ENCODE results near the gene LINS1.

The LINS1 gene

DNA sequence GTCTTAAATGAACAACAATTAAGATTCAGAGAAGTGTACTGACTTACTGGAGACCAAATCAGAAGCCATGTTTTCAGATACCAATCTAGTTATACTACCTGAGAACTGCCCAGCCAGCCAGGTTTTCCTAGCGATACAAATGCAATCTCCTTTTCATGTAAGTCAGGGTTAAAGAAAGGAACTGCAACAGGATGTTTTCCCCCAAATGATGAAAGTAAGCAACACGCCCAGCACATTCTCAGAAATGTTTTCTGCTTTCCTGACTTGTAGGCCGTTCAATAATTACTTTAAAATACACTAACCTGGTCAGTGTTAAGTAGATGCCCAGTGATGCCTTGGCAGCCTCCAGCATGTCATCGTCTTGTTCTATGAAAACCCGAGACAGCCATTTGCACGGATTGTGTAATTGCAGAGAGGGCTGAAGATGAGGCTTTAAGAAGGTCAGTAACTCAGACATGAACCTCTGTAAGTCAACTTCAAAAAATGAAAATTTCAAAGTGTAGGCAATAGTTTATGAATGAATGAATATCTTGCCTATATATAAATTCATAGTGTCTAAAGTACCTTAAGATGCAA lies 30.3 kb downstream of the LINS1 start:
- Histone ChIP-seq H2AFZ (ENCODE audit: low read depth, low read length, severe bottlenecking) (no peak overlapping the region), H4K20me1 (ENCODE audit: low read depth, low read length) (no peaks in the 10 kb centered on the region), H3K27me3 (ENCODE audit: low read length) (no peaks in the 10 kb centered on the region), H3K79me2 (ENCODE audit: insufficient read depth, low read length) (no peaks in the 10 kb centered on the region), H3K9me3 (ENCODE audit: insufficient read depth, low read length) (no peaks in the 10 kb centered on the region), H3K4me3 (ENCODE audit: insufficient read depth, low read length, poor library complexity, severe bottlenecking) (no peak overlapping the region), H3K4me2 (ENCODE audit: low read depth, low read length, poor library complexity, severe bottlenecking) (no peak overlapping the region), H3K27ac (ENCODE audit: low read depth, low read length) (no peak overlapping the region), H3K9me2 (replicated peaks; ENCODE audit: insufficient read depth, low read length) (no peaks in the 10 kb centered on the region), H3K36me3 (ENCODE audit: low read length) (peaks cover 5% of the 10 kb centered on the region; the same call in 1 of the 2 replicates), H3F3A (ENCODE audit: insufficient read depth) (no peaks in the 10 kb centered on the region), H3K9ac (ENCODE audit: low read length) (no peak overlapping the region)
- no peak for TF ChIP-seq EZH2phosphoT487 (conservative IDR thresholded peaks at IDR 0.05; ENCODE audit: low read length)
- TF ChIP-seq CTCF (IDR thresholded peaks at IDR 0.05; ENCODE audit: insufficient read depth, low read length, poor library complexity, severe bottlenecking) = no peak

DNA sequence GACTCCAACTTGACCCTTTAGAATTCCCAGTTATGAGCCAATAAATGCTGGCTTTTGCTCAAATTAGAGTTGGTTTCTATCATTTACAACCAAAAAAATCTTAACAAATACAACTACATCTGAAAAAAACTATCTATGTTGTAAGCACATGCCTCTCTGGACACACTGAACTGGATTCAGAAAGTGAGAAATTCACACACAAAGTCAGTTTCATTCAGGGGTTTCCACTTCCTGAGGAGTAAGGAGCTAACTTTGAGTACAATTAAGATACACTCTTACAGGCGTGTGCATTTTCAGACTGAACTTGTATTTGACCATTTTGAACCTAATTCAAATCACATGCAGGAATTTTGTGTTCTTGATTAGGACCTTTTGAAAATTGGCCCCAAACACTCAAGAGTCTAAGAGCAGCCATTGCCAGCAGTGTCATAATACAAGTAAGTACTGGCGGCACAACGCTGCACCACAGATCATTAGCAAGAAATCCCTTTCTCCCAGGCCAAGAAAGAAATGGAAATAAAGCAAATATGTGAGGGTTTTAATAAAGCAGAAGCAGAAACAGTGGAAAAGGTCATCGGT lies 31.2 kb downstream of the LINS1 start:
- no peaks in the 10 kb centered on the region for H3K9me3 ChIP-seq (ENCODE audit: insufficient read depth, low read length)
- no peak for TF ChIP-seq EZH2phosphoT487 (conservative IDR thresholded peaks at IDR 0.05; ENCODE audit: low read length)
- TF ChIP-seq CTCF (IDR thresholded peaks at IDR 0.05; ENCODE audit: insufficient read depth, low read length, poor library complexity, severe bottlenecking) = no peak
- no peak overlapping the region for H3K9ac ChIP-seq (ENCODE audit: low read length)
- H2AFZ ChIP-seq (ENCODE audit: low read depth, low read length, severe bottlenecking) = no peak overlapping the region
- H3K27me3 ChIP-seq (ENCODE audit: low read length) = no peaks in the 10 kb centered on the region
- H3K79me2 ChIP-seq (ENCODE audit: insufficient read depth, low read length) = no peaks in the 10 kb centered on the region
- H3K36me3 ChIP-seq (ENCODE audit: low read length) = peaks cover 5% of the 10 kb centered on the region; the same call in 1 of the 2 replicates
- no peak overlapping the region for H3K4me2 ChIP-seq (ENCODE audit: low read depth, low read length, poor library complexity, severe bottlenecking)
- H3K27ac ChIP-seq (ENCODE audit: low read depth, low read length) = no peak overlapping the region
- H4K20me1 ChIP-seq (ENCODE audit: low read depth, low read length) = no peaks in the 10 kb centered on the region
- no peak overlapping the region for H3K4me3 ChIP-seq (ENCODE audit: insufficient read depth, low read length, poor library complexity, severe bottlenecking)
- H3F3A ChIP-seq (ENCODE audit: insufficient read depth) = no peaks in the 10 kb centered on the region
- H3K9me2 ChIP-seq (replicated peaks; ENCODE audit: insufficient read depth, low read length) = no peaks in the 10 kb centered on the region

- no peak overlapping the region for H3K9ac ChIP-seq (ENCODE audit: low read length)
- H3K79me2 ChIP-seq (ENCODE audit: insufficient read depth, low read length) = no peaks in the 10 kb centered on the region
- no peak for TF ChIP-seq EZH2phosphoT487 (conservative IDR thresholded peaks at IDR 0.05; ENCODE audit: low read length)
- no peak for TF ChIP-seq CTCF (IDR thresholded peaks at IDR 0.05; ENCODE audit: insufficient read depth, low read length, poor library complexity, severe bottlenecking)
Observed at GRCh38 chr15:100570275-100570674, 31.7 kb downstream of the LINS1 start.

More at GRCh38 chr15:100570275-100570674, 31.7 kb downstream of the LINS1 start:
- no peaks in the 10 kb centered on the region for H3K27me3 ChIP-seq (ENCODE audit: low read length)
- H3K36me3 ChIP-seq (ENCODE audit: low read length) = peaks cover 5% of the 10 kb centered on the region; the same call in 1 of the 2 replicates
- H3K9me2 ChIP-seq (replicated peaks; ENCODE audit: insufficient read depth, low read length) = no peaks in the 10 kb centered on the region
- no peak overlapping the region for H2AFZ ChIP-seq (ENCODE audit: low read depth, low read length, severe bottlenecking)
- no peak overlapping the region for H3K4me3 ChIP-seq (ENCODE audit: insufficient read depth, low read length, poor library complexity, severe bottlenecking)
- H3F3A ChIP-seq (ENCODE audit: insufficient read depth) = no peaks in the 10 kb centered on the region
- H3K27ac ChIP-seq (ENCODE audit: low read depth, low read length) = no peak overlapping the region
- no peaks in the 10 kb centered on the region for H3K9me3 ChIP-seq (ENCODE audit: insufficient read depth, low read length)
- no peaks in the 10 kb centered on the region for H4K20me1 ChIP-seq (ENCODE audit: low read depth, low read length)
- no peak overlapping the region for H3K4me2 ChIP-seq (ENCODE audit: low read depth, low read length, poor library complexity, severe bottlenecking)

Data from SU-DHL-6 (cell line).